ENCODE results near the gene RGS9.
"Not testable (repeated sequence)": the region's sequence is repeated elsewhere in the genome, so short reads cannot be mapped to it uniquely, and the experiment has no call there.

Gene RGS9

GRCh38 chr17:65137021-65137939 is at the start of gene RGS9:
Gene RGS9 (plus strand): TSS chr17:65137370. CDS start chr17:65137541, 171 bp downstream.
- peak; percentile 97 for DNase-seq

GRCh38 chr17:65088621-65089360 is 48.4 kb upstream of the RGS9 start:
- no peak for DNase-seq

- DNase-seq = no peak
These were observed 44.9 kb upstream of the RGS9 start for GRCh38 chr17:65092262-65092661.

- DNase-seq = not testable (repeated sequence)
These were observed 44.3 kb upstream of the RGS9 start for GRCh38 chr17:65092721-65093356.

GRCh38 chr17:65093930-65094329 is 43.2 kb upstream of the RGS9 start:
- DNase-seq = no peak

GRCh38 chr17:65095465-65095864 is 41.7 kb upstream of the RGS9 start:
- no peak for DNase-seq

- peak; percentile 34 for DNase-seq
These were observed 40.8 kb upstream of the RGS9 start for GRCh38 chr17:65096382-65096781.

- DNase-seq = peak; percentile 34
These were observed 40.1 kb upstream of the RGS9 start for GRCh38 chr17:65097110-65097509.

- no peak for DNase-seq
These were observed 37.7 kb upstream of the RGS9 start for GRCh38 chr17:65099475-65099874.

- DNase-seq = peak; percentile 68
These were observed 37.2 kb upstream of the RGS9 start for GRCh38 chr17:65099941-65100315.

- DNase-seq = peak; percentile 96
These were observed 36.6 kb upstream of the RGS9 start for GRCh38 chr17:65100316-65101140.

GRCh38 chr17:65101371-65101770 is 35.8 kb upstream of the RGS9 start:
- peak; percentile 41 for DNase-seq

GRCh38 chr17:65102235-65102634 is 34.9 kb upstream of the RGS9 start:
- DNase-seq = peak; percentile 52

- DNase-seq = peak; percentile 41
These were observed 34.4 kb upstream of the RGS9 start for GRCh38 chr17:65102788-65103187.

- peak; percentile 50 for DNase-seq
These were observed 33.7 kb upstream of the RGS9 start for GRCh38 chr17:65103431-65103830.

GRCh38 chr17:65103896-65104295 is 33.3 kb upstream of the RGS9 start:
- peak; percentile 44 for DNase-seq

GRCh38 chr17:65104541-65104940 is 32.6 kb upstream of the RGS9 start:
- peak; percentile 32 for DNase-seq

- DNase-seq = no peak
These were observed 32.2 kb upstream of the RGS9 start for GRCh38 chr17:65104973-65105372.

- DNase-seq = no peak
These were observed 29.0 kb upstream of the RGS9 start for GRCh38 chr17:65108152-65108551.

- DNase-seq = no peak
These were observed 27.6 kb upstream of the RGS9 start for GRCh38 chr17:65109543-65109942.

GRCh38 chr17:65109990-65110680 is 27.0 kb upstream of the RGS9 start:
- peak; percentile 5 for DNase-seq

GRCh38 chr17:65115839-65116238 is 21.3 kb upstream of the RGS9 start:
- peak; percentile 88 for DNase-seq

Data from islet precursor cell (in vitro differentiated cells).